GM23338 (cell line): ENCODE data around the gene ACAP1. TPM values are rescaled to one million over a fixed set of nuclear protein-coding genes. Genes with fewer than 3 reads are reported as not detected.

Experiments used
- ATAC-seq: fragments of 200-7000 bp; cut with Tn5 transposase; 3 replicates; pipeline ENCODE4 v1.9.1; 2020
- DNase-seq: peaks from one replicate; pipeline ENCODE4 v3.0.0-alpha.2; 2015; ENCODE audit warnings: low spot score
- H2AFZ ChIP-seq: fragments of 200-600 bp; sonication (generic); 2 replicates; pipeline ENCODE4 v1.8.0; 2016; ENCODE audit warnings: antibody characterized with exemption, mild to moderate bottlenecking, moderate library complexity
- H3F3A ChIP-seq: fragments of 200-600 bp; sonication (generic); replicated peaks from 2 replicates; pipeline ENCODE4 v1.8.0; 2017; ENCODE audit warnings: antibody characterized with exemption, mixed run types, low read depth
- H3K27ac ChIP-seq: fragments of 200-600 bp; sonication (generic); 2 replicates; pipeline ENCODE4 v1.6.1; 2016; ENCODE audit warnings: low read depth
- H3K27me3 ChIP-seq: fragments of 200-600 bp; sonication (generic); 2 replicates; pipeline ENCODE4 v1.8.0; 2016; ENCODE audit warnings: mild to moderate bottlenecking, mixed run types, moderate library complexity; ENCODE audit not compliant: insufficient read depth
- H3K36me3 ChIP-seq: fragments of 200-600 bp; sonication (generic); 2 replicates; pipeline ENCODE4 v1.8.0; 2016; ENCODE audit warnings: mild to moderate bottlenecking; ENCODE audit not compliant: insufficient read depth
- H3K4me1 ChIP-seq: fragments of 200-600 bp; sonication (generic); 2 replicates; pipeline ENCODE4 v1.8.0; 2016; ENCODE audit warnings: mild to moderate bottlenecking, moderate library complexity; ENCODE audit not compliant: insufficient read depth
- H3K4me2 ChIP-seq: fragments of 200-600 bp; sonication (generic); 2 replicates; pipeline ENCODE4 v1.7.1; 2017; ENCODE audit warnings: mixed run types
- H3K4me3 ChIP-seq: fragments of 200-600 bp; sonication (generic); 2 replicates; pipeline ENCODE4 v1.6.1; 2016; ENCODE audit warnings: mixed run types
- H3K79me2 ChIP-seq: fragments of 200-600 bp; sonication (generic); replicated peaks from 2 replicates; pipeline ENCODE4 v1.8.0; 2017; ENCODE audit warnings: mild to moderate bottlenecking; ENCODE audit not compliant: insufficient read depth
- H3K9me2 ChIP-seq: fragments of 200-600 bp; sonication (generic); 2 replicates; pipeline ENCODE4 v1.8.0; 2017; ENCODE audit not compliant: insufficient read depth
- H4K20me1 ChIP-seq: fragments of 200-600 bp; sonication (generic); replicated peaks from 2 replicates; pipeline ENCODE4 v1.8.0; 2017; ENCODE audit warnings: mild to moderate bottlenecking; ENCODE audit not compliant: insufficient read depth
- H3K27ac Mint-ChIP-seq: 2 replicates; pipeline ENCODE4 v1.8.0; 2020; ENCODE audit warnings: inconsistent platforms, mild to moderate bottlenecking, moderate library complexity, mixed read lengths
- H3K27me3 Mint-ChIP-seq: 3 replicates; pipeline ENCODE4 v1.8.0; 2022; ENCODE audit warnings: low read depth, mild to moderate bottlenecking, moderate library complexity, mixed read lengths, inconsistent platforms; ENCODE audit not compliant: insufficient read depth, poor library complexity
- H3K36me3 Mint-ChIP-seq: 3 replicates; pipeline ENCODE4 v1.8.0; 2021; ENCODE audit warnings: low read depth, mild to moderate bottlenecking, inconsistent platforms, moderate library complexity, mixed read lengths
- H3K4me1 Mint-ChIP-seq: 3 replicates; pipeline ENCODE4 v1.8.0; 2020; ENCODE audit warnings: mild to moderate bottlenecking, inconsistent platforms, mixed read lengths
- H3K4me3 Mint-ChIP-seq: 3 replicates; pipeline ENCODE4 v1.8.0; 2021; ENCODE audit warnings: moderate library complexity, mild to moderate bottlenecking, inconsistent platforms, mixed read lengths
- H3K9me3 Mint-ChIP-seq: 3 replicates; pipeline ENCODE4 v1.8.0; 2020; ENCODE audit warnings: moderate library complexity, mild to moderate bottlenecking, inconsistent platforms, mixed read lengths
- CREB1 ChIP-seq: fragments of 250-450 bp; sonication (Bioruptor Pico); IDR thresholded peaks from 2 replicates; pipeline ENCODE4 v1.5.0; 2020; ENCODE audit warnings: low read depth, mild to moderate bottlenecking, moderate library complexity
- ETS1 ChIP-seq: IDR thresholded peaks from 2 replicates; pipeline ENCODE4 v1.6.1; 2016; ENCODE audit warnings: antibody characterized with exemption
- EZH2 ChIP-seq: fragments of 200-600 bp; sonication (generic); IDR thresholded peaks from one replicate; pipeline ENCODE4 v1.8.0; 2017; ENCODE audit warnings: antibody characterized with exemption, mild to moderate bottlenecking, low read depth; ENCODE audit not compliant: unreplicated experiment
- EZH2phosphoT487 ChIP-seq: fragments of 200-600 bp; sonication (generic); IDR thresholded peaks from one replicate; pipeline ENCODE4 v1.8.1; 2018; ENCODE audit warnings: antibody characterized with exemption; ENCODE audit not compliant: unreplicated experiment
- JUNB ChIP-seq: IDR thresholded peaks from one replicate; pipeline ENCODE4 v1.6.1; 2016; ENCODE audit warnings: antibody characterized with exemption; ENCODE audit not compliant: unreplicated experiment
- NANOG ChIP-seq: IDR thresholded peaks from 2 replicates; pipeline ENCODE4 v1.6.1; 2016; ENCODE audit warnings: antibody characterized with exemption, borderline replicate concordance
- REST ChIP-seq: IDR thresholded peaks from one replicate; pipeline ENCODE4 v1.6.1; 2018; ENCODE audit warnings: antibody characterized with exemption; ENCODE audit not compliant: unreplicated experiment
- ZNF114 ChIP-seq: fragments of 250-450 bp; sonication (Bioruptor Pico); IDR thresholded peaks from 2 replicates; pipeline ENCODE4 v1.5.0; 2020; ENCODE audit warnings: mild to moderate bottlenecking, moderate library complexity
- ZNF331 ChIP-seq: fragments of 250-450 bp; sonication (Bioruptor Pico); IDR thresholded peaks from 2 replicates; pipeline ENCODE4 v1.5.0; 2020; ENCODE audit warnings: low read depth, mild to moderate bottlenecking, moderate library complexity
- polyA plus RNA-seq: library from polyadenylated mRNA; unstranded; fragments of >200 nt; fragmentation: Nextera tagmentation; extraction: Ambion mirVana; gene quantifications from 2 replicates; pipeline ENCODE4 v1.2.1, GENCODE V29; 2016
- total RNA-seq: library from RNA; depleted of rRNA; stranded (reverse); fragments of >200 nt; shearing (Covaris generic); gene quantifications from 2 replicates; pipeline ENCODE4 v1.2.3, GENCODE V29; 2014

The ACAP1 gene
- total and polyA plus RNA-seq, 2 experiments from 2014 or later: 30.7 to 40.1 TPM

- Mint-ChIP-seq H3K36me3 (peaks cover 33% of the 10 kb centered on the region), H3K9me3 (no peaks in the 10 kb centered on the region), H3K27ac (no peak overlapping the region), H3K4me1 (peaks cover 25% of the 10 kb centered on the region), H3K27me3 (peaks cover 19% of the 10 kb centered on the region), H3K4me3 (no peak overlapping the region)
- ATAC-seq (no peak), DNase-seq (no peak)
- Histone ChIP-seq H3K4me2 (no peak overlapping the region), H3F3A (peaks cover 21% of the 10 kb centered on the region; the same call in 1 of the 2 replicates), H3K36me3 (peaks cover 4% of the 10 kb centered on the region), H3K27me3 (no peaks in the 10 kb centered on the region), H3K4me1 (no peaks in the 10 kb centered on the region; the same call in 1 of the 2 replicates), H3K9me2 (no peaks in the 10 kb centered on the region), H2AFZ (no peak overlapping the region), H3K27ac (no peak overlapping the region), H3K4me3 (no peak overlapping the region), H4K20me1 (peaks cover 12% of the 10 kb centered on the region), H3K79me2 (no peaks in the 10 kb centered on the region)
- TF ChIP-seq EZH2 (no peak), CREB1 (no peak), ZNF114 (CRISPR knock-in tag) (no peak), NANOG (no peak), REST (no peak), ZNF331 (no peak), EZH2phosphoT487 (no peak), ETS1 (no peak)
Observed at GRCh38 chr17:7389924-7390910, 53.9 kb downstream of the ACAP1 start.

GRCh38 chr17:7391307-7391706 is 55.0 kb downstream of the ACAP1 start:
- Mint-ChIP-seq H3K27me3 (peaks cover 16% of the 10 kb centered on the region), H3K4me3 (no peak overlapping the region; the same call in 2 of the 3 replicates)
- no peak for ATAC-seq

More at GRCh38 chr17:7391307-7391706, 55.0 kb downstream of the ACAP1 start:
- Histone ChIP-seq H3K27ac (no peak overlapping the region), H3F3A (peaks cover 21% of the 10 kb centered on the region; the same call in 1 of the 2 replicates), H3K4me3 (no peak overlapping the region), H4K20me1 (peaks cover 12% of the 10 kb centered on the region), H3K9me2 (no peaks in the 10 kb centered on the region), H3K4me1 (no peaks in the 10 kb centered on the region; the same call in 1 of the 2 replicates), H2AFZ (no peak overlapping the region), H3K79me2 (no peaks in the 10 kb centered on the region), H3K27me3 (no peaks in the 10 kb centered on the region), H3K4me2 (no peak overlapping the region), H3K36me3 (peaks cover 4% of the 10 kb centered on the region)
- H3K9me3 Mint-ChIP-seq: no peaks in the 10 kb centered on the region
- no peak for DNase-seq
- peaks cover 31% of the 10 kb centered on the region for H3K36me3 Mint-ChIP-seq
- no peak overlapping the region for H3K27ac Mint-ChIP-seq
- TF ChIP-seq REST (no peak), JUNB (no peak)
- peaks cover 25% of the 10 kb centered on the region for H3K4me1 Mint-ChIP-seq
